Hepatocyte (in vitro differentiated cells): Measurements from ENCODE around the gene CIITA. TPM values are rescaled to one million over a fixed set of nuclear protein-coding genes. Genes with fewer than 3 reads are reported as not detected.

Source experiments
- DNase-seq: peaks from one replicate; pipeline ENCODE4 v3.0.0-alpha.2; 2016; ENCODE audit warnings: low spot score
- H2AFZ ChIP-seq: fragments of 200-600 bp; sonication (generic); 2 replicates; pipeline ENCODE4 v1.6.0; 2016; ENCODE audit warnings: antibody characterized with exemption, mild to moderate bottlenecking
- H3K27ac ChIP-seq: fragments of 200-600 bp; sonication (generic); 2 replicates; pipeline ENCODE4 v1.5.1; 2016; ENCODE audit warnings: mild to moderate bottlenecking
- H3K27me3 ChIP-seq: fragments of 200-600 bp; sonication (generic); 2 replicates; pipeline ENCODE4 v1.6.1; 2016
- H3K36me3 ChIP-seq: fragments of 200-600 bp; sonication (generic); replicated peaks from 2 replicates; pipeline ENCODE4 v1.5.1; 2016; ENCODE audit warnings: low read depth; ENCODE audit not compliant: insufficient read depth
- H3K4me1 ChIP-seq: fragments of 200-600 bp; sonication (generic); 2 replicates; pipeline ENCODE4 v1.5.1; 2016; ENCODE audit warnings: mild to moderate bottlenecking, moderate library complexity; ENCODE audit not compliant: insufficient read depth
- H3K4me2 ChIP-seq: fragments of 200-600 bp; sonication (generic); 2 replicates; pipeline ENCODE4 v1.6.0; 2016
- H3K4me3 ChIP-seq: fragments of 200-600 bp; sonication (generic); 2 replicates; pipeline ENCODE4 v1.5.1; 2016; ENCODE audit warnings: mild to moderate bottlenecking
- H3K79me2 ChIP-seq: fragments of 200-600 bp; sonication (generic); 2 replicates; pipeline ENCODE4 v1.6.0; 2017; ENCODE audit warnings: mild to moderate bottlenecking
- H3K9me2 ChIP-seq: fragments of 200-600 bp; sonication (generic); replicated peaks from 2 replicates; pipeline ENCODE4 v1.6.0; 2017; ENCODE audit warnings: mild to moderate bottlenecking; ENCODE audit not compliant: insufficient read depth
- H3K9me3 ChIP-seq: fragments of 200-600 bp; sonication (generic); 2 replicates; pipeline ENCODE4 v1.5.1; 2016; ENCODE audit warnings: low read depth, mild to moderate bottlenecking
- H4K20me1 ChIP-seq: fragments of 200-600 bp; sonication (generic); 2 replicates; pipeline ENCODE4 v1.6.0; 2016; ENCODE audit warnings: mild to moderate bottlenecking; ENCODE audit not compliant: insufficient read depth, poor library complexity, severe bottlenecking
- EZH2 ChIP-seq: fragments of 200-600 bp; sonication (generic); IDR thresholded peaks from 2 replicates; pipeline ENCODE4 v1.6.1; 2016; ENCODE audit warnings: antibody characterized with exemption, mild to moderate bottlenecking, borderline replicate concordance
- EZH2phosphoT487 ChIP-seq: fragments of 200-600 bp; sonication (generic); IDR thresholded peaks from one replicate; pipeline ENCODE4 v1.6.1; 2018; ENCODE audit warnings: antibody characterized with exemption, mild to moderate bottlenecking, low read depth, moderate library complexity; ENCODE audit not compliant: unreplicated experiment, severe bottlenecking
- WGBS: methylation state at CpG from one replicate; pipeline ENCODE4 v1.1.6; 2016; ENCODE audit warnings: low lambda C conversion rate; ENCODE audit errors: missing lambda C conversion rate; 5-methylcytosine and 5-hydroxymethylcytosine counted together
- polyA plus RNA-seq: library from polyadenylated mRNA; unstranded; fragments of >200 nt; fragmentation: Nextera tagmentation; extraction: Ambion mirVana; gene quantifications from 2 replicates; pipeline ENCODE4 v1.2.1, GENCODE V29; 2016
- total RNA-seq: library from RNA; depleted of rRNA; stranded (reverse); fragments of >200 nt; gene quantifications from 2 replicates; pipeline ENCODE4 v1.2.3, GENCODE V29; 2014
- TF ChIP-seq, protein P1 (sequence below): fragments of 200-600 bp; sonication (generic); IDR thresholded peaks from 2 replicates; pipeline ENCODE4 v1.5.1; 2016; ENCODE audit warnings: antibody characterized with exemption, mild to moderate bottlenecking; ENCODE audit not compliant: poor library complexity

The CIITA gene
- total and polyA plus RNA-seq, 2 experiments from 2014 or later: 1.1 TPM; not detected in 1

DNA sequence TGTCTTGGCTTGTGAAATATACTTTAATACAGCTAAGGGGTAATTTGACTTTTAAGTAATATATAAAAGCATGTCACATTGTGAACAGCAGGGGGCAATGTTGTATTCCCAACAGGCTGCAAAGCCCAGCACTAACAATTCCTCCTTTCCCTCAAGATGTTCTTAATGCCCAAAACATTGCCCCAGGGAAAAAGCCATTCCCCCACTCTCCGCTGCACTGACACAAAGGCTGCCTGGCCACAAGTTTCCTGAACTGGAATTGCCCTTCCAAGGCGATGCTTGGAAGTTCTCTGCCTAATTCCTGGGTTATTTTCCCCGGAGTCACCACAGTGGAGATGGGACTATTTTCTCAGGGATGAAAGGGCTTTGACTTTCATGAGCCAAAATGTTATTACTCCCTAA, 94.6 kb downstream of the CIITA start:
- WGBS: 28% methylated on average over 3 of the region's 3 CpGs
- TF ChIP-seq, protein P1, sequence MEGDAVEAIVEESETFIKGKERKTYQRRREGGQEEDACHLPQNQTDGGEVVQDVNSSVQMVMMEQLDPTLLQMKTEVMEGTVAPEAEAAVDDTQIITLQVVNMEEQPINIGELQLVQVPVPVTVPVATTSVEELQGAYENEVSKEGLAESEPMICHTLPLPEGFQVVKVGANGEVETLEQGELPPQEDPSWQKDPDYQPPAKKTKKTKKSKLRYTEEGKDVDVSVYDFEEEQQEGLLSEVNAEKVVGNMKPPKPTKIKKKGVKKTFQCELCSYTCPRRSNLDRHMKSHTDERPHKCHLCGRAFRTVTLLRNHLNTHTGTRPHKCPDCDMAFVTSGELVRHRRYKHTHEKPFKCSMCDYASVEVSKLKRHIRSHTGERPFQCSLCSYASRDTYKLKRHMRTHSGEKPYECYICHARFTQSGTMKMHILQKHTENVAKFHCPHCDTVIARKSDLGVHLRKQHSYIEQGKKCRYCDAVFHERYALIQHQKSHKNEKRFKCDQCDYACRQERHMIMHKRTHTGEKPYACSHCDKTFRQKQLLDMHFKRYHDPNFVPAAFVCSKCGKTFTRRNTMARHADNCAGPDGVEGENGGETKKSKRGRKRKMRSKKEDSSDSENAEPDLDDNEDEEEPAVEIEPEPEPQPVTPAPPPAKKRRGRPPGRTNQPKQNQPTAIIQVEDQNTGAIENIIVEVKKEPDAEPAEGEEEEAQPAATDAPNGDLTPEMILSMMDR: peak; percentile 79
- no peak for TF ChIP-seq EZH2phosphoT487
- no peaks in the 10 kb centered on the region for H4K20me1 ChIP-seq
- H3K27ac ChIP-seq: peak overlapping the region; percentile 12
- H3K79me2 ChIP-seq: no peaks in the 10 kb centered on the region
- no peaks in the 10 kb centered on the region for H3K27me3 ChIP-seq
- no peaks in the 10 kb centered on the region for H3K9me3 ChIP-seq
- peaks cover 10% of the 10 kb centered on the region for H3K4me1 ChIP-seq
- no peak overlapping the region for H3K4me2 ChIP-seq
- no peak overlapping the region for H2AFZ ChIP-seq
- no peak overlapping the region for H3K4me3 ChIP-seq
- H3K9me2 ChIP-seq: no peaks in the 10 kb centered on the region
- no peaks in the 10 kb centered on the region for H3K36me3 ChIP-seq
- peak; percentile 88 for DNase-seq

- H3K36me3 ChIP-seq: no peaks in the 10 kb centered on the region
- no peaks in the 10 kb centered on the region for H4K20me1 ChIP-seq
- H3K4me3 ChIP-seq: no peak overlapping the region
- H3K27me3 ChIP-seq: no peaks in the 10 kb centered on the region
- DNase-seq: no peak
- peak overlapping the region; percentile 12 for H3K27ac ChIP-seq
- H3K4me1 ChIP-seq: peaks cover 12% of the 10 kb centered on the region
- no peaks in the 10 kb centered on the region for H3K79me2 ChIP-seq
- TF ChIP-seq EZH2: no peak
- TF ChIP-seq, protein P1: no peak
- TF ChIP-seq EZH2phosphoT487: no peak
- no peaks in the 10 kb centered on the region for H3K9me2 ChIP-seq
- 73% methylated on average over 4 of the region's 4 CpGs for WGBS
- no peaks in the 10 kb centered on the region for H3K9me3 ChIP-seq
- no peak overlapping the region for H3K4me2 ChIP-seq
- no peak overlapping the region for H2AFZ ChIP-seq
Observed at GRCh38 chr16:10972108-10972818, 95.3 kb downstream of the CIITA start.

DNA sequence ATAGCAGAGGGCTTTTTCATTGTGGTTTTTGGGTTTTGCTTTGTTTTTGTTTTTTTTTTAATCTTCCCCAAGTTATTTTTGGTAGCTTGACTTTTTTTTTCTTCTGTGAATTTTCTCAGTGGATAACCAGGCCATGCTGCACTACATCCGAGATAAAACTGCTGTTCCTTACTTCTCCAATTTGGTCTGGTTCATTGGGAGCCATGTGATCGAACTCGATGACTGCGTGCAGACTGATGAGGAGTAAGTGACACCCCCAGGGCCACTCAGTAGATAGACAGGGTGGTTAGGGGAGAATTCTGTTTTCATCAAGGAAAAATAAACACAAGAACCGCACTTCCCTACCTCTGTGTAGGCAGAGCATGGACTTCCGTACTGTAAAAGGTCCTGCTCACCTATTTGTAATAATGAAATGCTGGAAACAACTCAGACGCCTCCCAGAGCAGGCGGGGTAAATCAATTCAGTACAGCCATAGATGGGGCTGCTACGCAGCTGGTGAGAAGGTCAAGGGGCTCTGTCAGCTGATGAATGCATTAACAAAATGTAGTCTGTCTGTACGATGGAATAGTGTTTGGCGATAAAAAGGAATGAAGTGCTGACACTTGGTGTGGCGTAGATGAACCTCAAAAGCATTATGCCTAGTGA, 95.9 kb downstream of the CIITA start:
- DNase-seq: no peak
- no peak overlapping the region for H3K4me3 ChIP-seq
- peaks cover 12% of the 10 kb centered on the region for H3K4me1 ChIP-seq
- no peaks in the 10 kb centered on the region for H4K20me1 ChIP-seq
- H3K9me2 ChIP-seq: no peaks in the 10 kb centered on the region
- H3K27ac ChIP-seq: no peak overlapping the region
- H2AFZ ChIP-seq: no peak overlapping the region
- H3K4me2 ChIP-seq: no peak overlapping the region
- no peaks in the 10 kb centered on the region for H3K79me2 ChIP-seq
- no peaks in the 10 kb centered on the region for H3K9me3 ChIP-seq
- H3K36me3 ChIP-seq: no peaks in the 10 kb centered on the region
- TF ChIP-seq, protein P1: no peak
- WGBS: 81% methylated on average over 12 of the region's 12 CpGs
- H3K27me3 ChIP-seq: no peaks in the 10 kb centered on the region
